ENCODE measurements around the gene PI4KA.
"Not testable (repeated sequence)": the region's sequence is repeated elsewhere in the genome, so short reads cannot be mapped to it uniquely, and the experiment has no call there.

The PI4KA gene

GRCh38 chr22:20844055-20845037 is 14.3 kb downstream of the PI4KA start:
- DNase-seq: no peak

GRCh38 chr22:20843501-20843900 is 15.1 kb downstream of the PI4KA start:
- no peak for DNase-seq

- no peak for DNase-seq
These were observed 17.8 kb downstream of the PI4KA start for GRCh38 chr22:20840646-20841371.

GRCh38 chr22:20839837-20840645 is 18.6 kb downstream of the PI4KA start:
- DNase-seq: no peak

GRCh38 chr22:20839354-20839753 is 19.3 kb downstream of the PI4KA start:
- DNase-seq: not testable (repeated sequence)

GRCh38 chr22:20836987-20837823 is 21.4 kb downstream of the PI4KA start:
- no peak for DNase-seq

- no peak for DNase-seq
These were observed 23.9 kb downstream of the PI4KA start for GRCh38 chr22:20834725-20835124.

- DNase-seq: no peak
These were observed 24.4 kb downstream of the PI4KA start for GRCh38 chr22:20834206-20834605.

GRCh38 chr22:20833225-20833665 is 25.4 kb downstream of the PI4KA start:
- DNase-seq: no peak

GRCh38 chr22:20829491-20830134 is 29.0 kb downstream of the PI4KA start:
- no peak for DNase-seq

GRCh38 chr22:20826373-20827152 is 32.0 kb downstream of the PI4KA start:
- not testable (repeated sequence) for DNase-seq

GRCh38 chr22:20825624-20826023 is 33.0 kb downstream of the PI4KA start:
- no peak for DNase-seq

- not testable (repeated sequence) for DNase-seq
These were observed 33.4 kb downstream of the PI4KA start for GRCh38 chr22:20825216-20825615.

- DNase-seq: no peak
These were observed 35.3 kb downstream of the PI4KA start for GRCh38 chr22:20823264-20823663.

- DNase-seq: no peak
These were observed 36.4 kb downstream of the PI4KA start for GRCh38 chr22:20822240-20822639.

- DNase-seq: not testable (repeated sequence)
These were observed 36.8 kb downstream of the PI4KA start for GRCh38 chr22:20821717-20822239.

GRCh38 chr22:20819471-20819870 is 39.1 kb downstream of the PI4KA start:
- no peak for DNase-seq

- no peak for DNase-seq
These were observed 40.1 kb downstream of the PI4KA start for GRCh38 chr22:20818471-20818870.

GRCh38 chr22:20816559-20816958 is 42.1 kb downstream of the PI4KA start:
- no peak for DNase-seq

GRCh38 chr22:20815477-20816050 is 43.0 kb downstream of the PI4KA start:
- no peak for DNase-seq
